GM12878 (cell line): ENCODE measurements around the gene NIPAL4. TPM values are rescaled to one million over a fixed set of nuclear protein-coding genes. Genes with fewer than 3 reads are reported as not detected.

Source experiments
- BACH1 ChIP-seq: fragments of 450-650 bp; IDR thresholded peaks from 2 replicates; pipeline ENCODE4 v1.6.1; 2017; ENCODE audit warnings: mild to moderate bottlenecking, borderline replicate concordance
- CBFB ChIP-seq: IDR thresholded peaks from 2 replicates; pipeline ENCODE4 v1.6.1; 2016; ENCODE audit warnings: antibody characterized with exemption, low read depth
- CREB1 ChIP-seq: IDR thresholded peaks from 2 replicates; pipeline ENCODE4 v1.6.1; 2012; ENCODE audit warnings: low read depth, mild to moderate bottlenecking, inconsistent platforms
- E2F8 ChIP-seq: fragments of 450-650 bp; IDR thresholded peaks from 2 replicates; pipeline ENCODE4 v1.6.1; 2018; ENCODE audit warnings: mild to moderate bottlenecking, low read depth, moderate library complexity; ENCODE audit not compliant: partially characterized antibody
- JUND ChIP-seq: IDR thresholded peaks from 2 replicates; pipeline ENCODE4 v1.6.1; 2012; ENCODE audit warnings: low read depth, mild to moderate bottlenecking, low read length, improper control_type of control experiment, moderate library complexity
- LARP7 ChIP-seq: fragments of 450-650 bp; IDR thresholded peaks from 2 replicates; pipeline ENCODE4 v1.6.1; 2017; ENCODE audit warnings: mild to moderate bottlenecking
- MTA2 ChIP-seq: fragments of 450-650 bp; IDR thresholded peaks from 2 replicates; pipeline ENCODE4 v1.6.1; 2016; ENCODE audit warnings: low read depth, mild to moderate bottlenecking, moderate library complexity
- NFYA ChIP-seq: IDR thresholded peaks from 2 replicates; pipeline ENCODE4 v1.6.1; 2011; ENCODE audit warnings: low read depth, mild to moderate bottlenecking, low read length, improper control_type of control experiment, borderline replicate concordance
- PML ChIP-seq: IDR thresholded peaks from 2 replicates; pipeline ENCODE4 v1.6.1; 2012; ENCODE audit warnings: low read length, inconsistent platforms
- RB1 ChIP-seq: fragments of 450-650 bp; formaldehyde crosslinking; IDR thresholded peaks from 2 replicates; pipeline ENCODE4 v1.6.1; 2017; ENCODE audit warnings: mild to moderate bottlenecking, borderline replicate concordance
- SIN3A ChIP-seq: IDR thresholded peaks from 2 replicates; pipeline ENCODE4 v1.6.1; 2012; ENCODE audit warnings: low read depth, low read length, improper control_type of control experiment
- SMC3 ChIP-seq: IDR thresholded peaks from 2 replicates; pipeline ENCODE4 v1.6.1; 2011; ENCODE audit warnings: low read length, improper control_type of control experiment, borderline replicate concordance
- SUPT20H ChIP-seq: IDR thresholded peaks from 2 replicates; pipeline ENCODE4 v1.6.1; 2011; ENCODE audit warnings: low read depth, mild to moderate bottlenecking, low read length, moderate library complexity, borderline replicate concordance; ENCODE audit not compliant: control insufficient read depth
- SUZ12 ChIP-seq: fragments of 200-600 bp; sonication (generic); IDR thresholded peaks from one replicate; pipeline ENCODE4 v1.6.1; 2018; ENCODE audit warnings: antibody characterized with exemption, mild to moderate bottlenecking; ENCODE audit not compliant: unreplicated experiment
- TARDBP ChIP-seq: IDR thresholded peaks from 2 replicates; pipeline ENCODE4 v1.6.1; 2016; ENCODE audit warnings: borderline replicate concordance
- ZNF207 ChIP-seq: fragments of 450-650 bp; IDR thresholded peaks from 2 replicates; pipeline ENCODE4 v1.6.1; 2014; ENCODE audit warnings: antibody characterized with exemption, mild to moderate bottlenecking, borderline replicate concordance
- polyA plus RNA-seq, 11 experiments: library from polyadenylated mRNA; depleted of rRNA in 4 of 11; unstranded in 6 of 11; stranded (reverse) in 5 of 11; fragments of >200 nt; fragmentation: Nextera tagmentation in 4 of 11; fragmentation: Illumina TruSeq in 1 of 11; extraction: Ambion mirVana in 4 of 11; extraction: Trizol in 1 of 11; gene quantifications; 1 replicate in 1 of 11; 2 replicates in 10 of 11; pipeline versions ENCODE4 v1.2.1 to v1.2.3, GENCODE V29; 2011 to 2016; ENCODE audit warnings: inconsistent platforms in 2 of 11, missing spikeins in 2 of 11, low read depth in 1 of 11
- total RNA-seq, 4 experiments: library from RNA; depleted of rRNA in 3 of 4; stranded (reverse); fragments of >200 nt in 3 of 4; fragmentation: Illumina TruSeq in 1 of 4; extraction: Trizol in 1 of 4; gene quantifications; 2 replicates each; pipeline versions ENCODE4 v1.2.1 to v1.2.3, GENCODE V29; 2013 to 2021
- TF ChIP-seq, protein P1 (sequence below): fragments of 450-650 bp; IDR thresholded peaks from 2 replicates; pipeline ENCODE4 v1.6.1; 2016; ENCODE audit warnings: mild to moderate bottlenecking, moderate library complexity, borderline replicate concordance
- TF ChIP-seq, protein P2 (sequence below): fragments of 450-650 bp; conservative IDR thresholded peaks from 2 replicates; pipeline ENCODE4 v1.6.1; 2017; ENCODE audit warnings: mild to moderate bottlenecking, moderate library complexity

The NIPAL4 gene
- total and polyA plus RNA-seq, 10 of the 15 experiments (the other 5 are each of a cell fraction or from before 2014, with no cell fraction given) = 0.11 to 15.5 (median 5.9) TPM

DNA sequence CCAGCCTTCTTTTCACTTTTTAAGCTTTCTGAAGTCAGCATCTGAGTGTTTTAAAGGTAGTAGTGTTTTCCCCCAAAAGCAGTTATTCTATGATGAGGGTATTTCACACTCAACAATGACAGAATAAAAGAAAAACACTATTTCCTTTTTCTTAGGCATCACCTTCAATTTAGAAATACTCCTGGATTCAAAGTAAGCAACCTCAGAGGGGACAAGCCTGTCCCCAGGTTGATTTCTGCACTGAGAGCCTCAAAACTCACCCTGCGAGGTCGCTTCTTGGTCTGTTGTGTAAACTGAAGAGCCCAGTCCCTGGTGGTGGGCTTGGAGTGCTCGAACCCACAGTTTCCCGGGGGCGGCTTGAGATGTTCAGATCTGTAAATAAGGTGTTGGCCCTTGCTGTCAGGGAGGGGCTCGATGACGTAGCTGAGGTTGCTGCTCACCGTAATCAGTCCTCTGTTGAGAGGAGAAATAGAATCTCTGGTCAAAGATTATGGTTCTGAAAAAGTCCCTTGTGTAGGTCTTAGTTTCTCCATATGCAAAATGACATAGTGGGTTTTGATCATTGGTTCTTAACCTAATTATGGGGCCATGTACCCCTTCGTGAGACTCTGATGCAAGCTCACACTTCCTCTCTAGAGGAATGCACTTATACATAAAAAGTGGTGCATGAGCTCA lies 59.7 kb downstream of the NIPAL4 start (continued):
- TF ChIP-seq, protein P1, sequence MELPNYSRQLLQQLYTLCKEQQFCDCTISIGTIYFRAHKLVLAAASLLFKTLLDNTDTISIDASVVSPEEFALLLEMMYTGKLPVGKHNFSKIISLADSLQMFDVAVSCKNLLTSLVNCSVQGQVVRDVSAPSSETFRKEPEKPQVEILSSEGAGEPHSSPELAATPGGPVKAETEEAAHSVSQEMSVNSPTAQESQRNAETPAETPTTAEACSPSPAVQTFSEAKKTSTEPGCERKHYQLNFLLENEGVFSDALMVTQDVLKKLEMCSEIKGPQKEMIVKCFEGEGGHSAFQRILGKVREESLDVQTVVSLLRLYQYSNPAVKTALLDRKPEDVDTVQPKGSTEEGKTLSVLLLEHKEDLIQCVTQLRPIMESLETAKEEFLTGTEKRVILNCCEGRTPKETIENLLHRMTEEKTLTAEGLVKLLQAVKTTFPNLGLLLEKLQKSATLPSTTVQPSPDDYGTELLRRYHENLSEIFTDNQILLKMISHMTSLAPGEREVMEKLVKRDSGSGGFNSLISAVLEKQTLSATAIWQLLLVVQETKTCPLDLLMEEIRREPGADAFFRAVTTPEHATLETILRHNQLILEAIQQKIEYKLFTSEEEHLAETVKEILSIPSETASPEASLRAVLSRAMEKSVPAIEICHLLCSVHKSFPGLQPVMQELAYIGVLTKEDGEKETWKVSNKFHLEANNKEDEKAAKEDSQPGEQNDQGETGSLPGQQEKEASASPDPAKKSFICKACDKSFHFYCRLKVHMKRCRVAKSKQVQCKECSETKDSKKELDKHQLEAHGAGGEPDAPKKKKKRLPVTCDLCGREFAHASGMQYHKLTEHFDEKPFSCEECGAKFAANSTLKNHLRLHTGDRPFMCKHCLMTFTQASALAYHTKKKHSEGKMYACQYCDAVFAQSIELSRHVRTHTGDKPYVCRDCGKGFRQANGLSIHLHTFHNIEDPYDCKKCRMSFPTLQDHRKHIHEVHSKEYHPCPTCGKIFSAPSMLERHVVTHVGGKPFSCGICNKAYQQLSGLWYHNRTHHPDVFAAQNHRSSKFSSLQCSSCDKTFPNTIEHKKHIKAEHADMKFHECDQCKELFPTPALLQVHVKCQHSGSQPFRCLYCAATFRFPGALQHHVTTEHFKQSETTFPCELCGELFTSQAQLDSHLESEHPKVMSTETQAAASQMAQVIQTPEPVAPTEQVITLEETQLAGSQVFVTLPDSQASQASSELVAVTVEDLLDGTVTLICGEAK = no peak
- TF ChIP-seq CBFB (no peak; the same call in 1 of the 2 replicates), ZNF207 (no peak), PML (no peak), MTA2 (peak; percentile 94), SUPT20H (no peak), NFYA (no peak), RB1 (no peak), LARP7 (no peak), SIN3A (no peak), SUZ12 (no peak), BACH1 (no peak), E2F8 (no peak), CREB1 (peak; percentile 95), TARDBP (no peak), SMC3 (no peak), JUND (no peak)
- TF ChIP-seq, protein P2, sequence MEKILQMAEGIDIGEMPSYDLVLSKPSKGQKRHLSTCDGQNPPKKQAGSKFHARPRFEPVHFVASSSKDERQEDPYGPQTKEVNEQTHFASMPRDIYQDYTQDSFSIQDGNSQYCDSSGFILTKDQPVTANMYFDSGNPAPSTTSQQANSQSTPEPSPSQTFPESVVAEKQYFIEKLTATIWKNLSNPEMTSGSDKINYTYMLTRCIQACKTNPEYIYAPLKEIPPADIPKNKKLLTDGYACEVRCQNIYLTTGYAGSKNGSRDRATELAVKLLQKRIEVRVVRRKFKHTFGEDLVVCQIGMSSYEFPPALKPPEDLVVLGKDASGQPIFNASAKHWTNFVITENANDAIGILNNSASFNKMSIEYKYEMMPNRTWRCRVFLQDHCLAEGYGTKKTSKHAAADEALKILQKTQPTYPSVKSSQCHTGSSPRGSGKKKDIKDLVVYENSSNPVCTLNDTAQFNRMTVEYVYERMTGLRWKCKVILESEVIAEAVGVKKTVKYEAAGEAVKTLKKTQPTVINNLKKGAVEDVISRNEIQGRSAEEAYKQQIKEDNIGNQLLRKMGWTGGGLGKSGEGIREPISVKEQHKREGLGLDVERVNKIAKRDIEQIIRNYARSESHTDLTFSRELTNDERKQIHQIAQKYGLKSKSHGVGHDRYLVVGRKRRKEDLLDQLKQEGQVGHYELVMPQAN = no peak
